GM21360 (cell line): ENCODE data around the gene JAM3.
"Not testable (repeated sequence)": the region's sequence is repeated elsewhere in the genome, so short reads cannot be mapped to it uniquely, and the experiment has no call there.

Experiments
- ATAC-seq: cut with Tn5 transposase; IDR thresholded peaks from one replicate; pipeline ENCODE4 v1.9.1; 2021; ENCODE audit warnings: mild to moderate bottlenecking, moderate library complexity; ENCODE audit not compliant: unreplicated experiment

The JAM3 gene

DNA sequence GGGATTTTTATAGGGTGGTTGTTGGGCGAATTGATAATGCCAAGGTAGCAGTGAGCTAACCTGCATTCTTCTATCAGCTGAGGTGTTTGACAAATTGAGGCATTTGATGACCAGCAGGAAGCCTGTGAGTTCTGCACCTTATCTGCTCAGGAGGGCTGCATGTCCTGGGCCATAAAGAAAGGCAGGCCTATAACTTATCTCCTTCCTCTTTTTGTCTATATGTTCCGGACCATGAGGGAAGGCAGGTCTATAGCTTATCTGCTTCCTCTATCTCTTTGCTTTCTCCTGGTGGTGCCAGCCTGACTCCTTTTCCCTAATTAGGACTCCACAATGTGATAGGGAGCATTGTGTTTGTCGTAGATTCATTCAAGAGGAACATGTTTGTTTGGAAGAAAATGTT lies 8.6 kb upstream of the JAM3 start:
- no peak for ATAC-seq

DNA sequence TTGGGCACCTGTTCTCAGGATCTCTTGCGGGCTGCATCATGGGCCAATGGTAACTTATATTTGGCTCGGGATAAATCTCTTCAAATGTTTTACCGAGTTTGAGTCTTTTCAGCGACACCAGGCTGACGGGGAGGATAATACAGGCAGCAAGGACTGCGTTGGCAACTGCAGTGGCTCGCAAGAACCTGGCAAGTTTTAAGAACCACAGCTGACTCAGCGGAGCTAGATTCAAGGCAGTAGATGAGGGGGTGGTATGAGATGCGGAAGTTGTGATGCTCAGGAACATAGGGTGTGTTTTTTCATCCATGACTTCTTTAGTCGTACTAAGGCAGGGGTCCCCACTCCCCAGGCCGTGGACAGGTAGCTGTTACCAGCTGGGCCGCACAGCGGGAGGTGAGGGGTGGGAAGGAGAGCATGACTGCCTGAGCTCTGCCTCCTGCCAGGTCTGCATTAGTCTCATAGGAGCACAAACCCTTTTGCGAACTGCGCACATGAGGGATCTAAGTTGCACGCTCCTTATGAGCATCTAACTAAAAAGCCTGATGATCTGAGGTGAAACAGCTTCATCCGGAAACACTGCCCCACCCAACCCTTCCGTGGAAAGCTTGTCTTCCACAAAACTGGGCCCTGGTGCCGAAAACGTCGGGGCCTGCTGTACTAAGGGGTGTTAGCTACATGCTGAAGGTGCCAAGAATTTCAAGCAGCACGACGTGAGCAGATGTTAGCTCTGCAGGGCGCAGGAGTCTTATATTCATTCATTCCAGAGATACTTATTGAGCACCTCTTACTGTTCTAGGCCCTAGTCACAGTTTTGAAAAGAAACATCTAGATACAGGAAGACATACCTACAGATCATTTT lies 6.4 kb upstream of the JAM3 start:
- ATAC-seq = no peak

DNA sequence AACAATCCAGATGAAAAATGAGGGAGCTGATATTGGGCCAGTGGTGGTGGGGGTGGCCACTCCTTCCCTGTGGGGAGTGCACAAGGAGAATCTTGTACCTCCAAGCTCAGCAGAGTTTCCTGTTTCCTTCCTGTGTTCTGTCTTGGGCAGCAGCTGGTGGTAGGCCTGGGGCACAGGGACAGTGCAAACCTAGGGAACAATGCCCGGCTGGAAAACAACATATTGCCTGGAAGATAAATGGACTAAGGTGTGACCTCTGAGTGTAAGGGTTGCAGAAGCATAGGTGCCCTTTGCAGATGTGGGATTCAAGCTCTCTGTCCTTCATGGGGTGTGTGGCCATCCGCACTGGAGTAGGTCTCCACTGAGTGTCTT lies 5.8 kb upstream of the JAM3 start:
- no peak for ATAC-seq

DNA sequence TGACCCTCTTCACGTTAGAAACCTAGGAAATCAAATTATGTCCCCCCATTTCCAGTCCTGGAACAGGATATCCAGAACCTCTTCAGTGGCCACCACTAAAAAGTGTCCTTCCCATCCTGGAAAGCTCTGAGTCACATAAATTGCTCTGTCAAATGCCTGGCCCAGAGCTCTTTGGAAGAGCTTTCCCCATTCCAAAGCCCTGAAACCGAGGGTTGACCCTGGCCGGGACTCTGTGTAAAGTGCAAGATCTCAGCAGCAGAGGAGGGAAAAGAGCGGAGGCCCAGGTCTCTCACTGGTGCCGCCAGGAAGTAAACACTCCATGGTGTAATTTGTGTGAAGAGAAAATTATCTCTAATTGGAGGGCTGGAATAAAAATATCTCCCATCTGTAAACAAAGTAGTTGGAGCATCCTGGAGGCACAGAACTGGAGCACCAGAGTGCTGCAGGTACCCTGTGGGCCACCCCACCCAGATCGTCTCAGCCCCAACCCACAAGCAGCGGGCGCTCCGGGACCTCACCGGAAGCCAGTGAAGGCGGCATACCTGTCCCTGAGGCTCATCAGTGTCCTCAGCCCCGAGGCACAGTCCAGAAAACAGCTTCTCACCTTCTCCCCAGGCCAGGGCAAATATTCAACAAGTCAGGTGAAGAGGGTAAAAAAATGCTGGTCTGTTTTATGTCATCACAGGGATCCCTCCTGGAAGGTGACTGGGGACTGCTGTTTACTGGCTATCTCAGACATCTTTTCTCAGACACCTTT lies 4.7 kb upstream of the JAM3 start:
- ATAC-seq = no peak

DNA sequence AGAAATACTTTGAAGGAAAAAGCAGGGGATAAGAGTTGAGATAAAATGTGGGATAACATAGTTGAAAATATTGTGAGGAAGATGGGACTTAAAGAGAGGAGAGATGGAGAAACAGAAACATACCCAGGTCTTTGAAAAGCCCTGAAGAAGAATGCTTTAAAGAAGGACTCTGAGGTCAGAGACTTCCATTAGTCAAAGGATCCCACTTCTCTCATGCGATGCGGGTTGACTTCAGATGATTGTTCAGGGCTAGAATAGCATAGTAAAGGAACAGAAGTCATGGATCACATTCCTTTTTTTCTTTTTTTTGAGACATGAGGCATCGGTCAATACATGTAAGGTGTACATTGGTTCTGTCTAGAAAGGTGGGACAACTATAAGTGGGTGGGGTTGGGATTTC lies 3.5 kb upstream of the JAM3 start:
- no peak for ATAC-seq

DNA sequence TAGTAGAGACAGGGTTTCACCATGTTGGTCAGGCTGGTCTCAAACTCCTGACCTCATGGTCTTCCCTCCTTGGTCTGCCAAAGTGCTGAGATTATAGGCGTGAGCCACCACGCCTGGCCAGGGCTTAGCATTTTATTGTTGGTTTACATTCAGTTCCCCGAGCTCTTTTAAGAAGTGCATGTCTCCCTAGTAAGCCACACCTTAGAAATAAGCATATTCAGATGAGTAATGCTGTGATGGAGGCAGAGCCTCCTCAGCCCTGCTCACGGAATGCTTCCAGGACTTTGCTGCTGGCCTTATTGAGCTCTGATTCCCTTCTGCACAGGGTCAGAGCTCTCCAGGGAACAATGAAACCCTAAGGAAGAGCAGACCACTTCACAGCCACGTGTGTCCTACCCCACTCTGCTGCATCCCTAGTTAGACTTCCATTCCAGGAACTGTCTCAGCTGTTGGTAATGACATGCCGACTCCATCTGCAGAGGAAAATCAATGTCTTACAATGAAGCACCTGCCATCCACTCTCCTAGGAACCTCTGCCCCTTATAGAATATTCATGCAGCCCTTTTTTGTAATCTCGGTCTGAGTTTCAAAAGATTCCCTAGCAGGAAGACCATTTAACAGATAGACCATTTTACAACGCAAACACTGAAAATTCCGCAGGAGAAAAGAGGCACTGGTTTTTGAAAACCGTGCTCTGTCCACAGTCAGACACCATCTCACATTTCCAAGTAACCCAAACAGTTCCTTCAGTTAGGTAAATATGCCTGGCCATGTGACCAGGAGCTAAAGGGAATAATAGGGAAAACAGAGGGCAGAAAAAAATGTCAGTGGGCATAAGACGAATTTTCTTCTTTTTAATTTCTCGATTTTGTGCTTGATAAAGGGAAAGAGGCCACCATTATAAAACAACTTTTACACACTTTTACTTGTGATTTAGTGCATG lies 1.7 kb upstream of the JAM3 start:
- ATAC-seq = no peak

DNA sequence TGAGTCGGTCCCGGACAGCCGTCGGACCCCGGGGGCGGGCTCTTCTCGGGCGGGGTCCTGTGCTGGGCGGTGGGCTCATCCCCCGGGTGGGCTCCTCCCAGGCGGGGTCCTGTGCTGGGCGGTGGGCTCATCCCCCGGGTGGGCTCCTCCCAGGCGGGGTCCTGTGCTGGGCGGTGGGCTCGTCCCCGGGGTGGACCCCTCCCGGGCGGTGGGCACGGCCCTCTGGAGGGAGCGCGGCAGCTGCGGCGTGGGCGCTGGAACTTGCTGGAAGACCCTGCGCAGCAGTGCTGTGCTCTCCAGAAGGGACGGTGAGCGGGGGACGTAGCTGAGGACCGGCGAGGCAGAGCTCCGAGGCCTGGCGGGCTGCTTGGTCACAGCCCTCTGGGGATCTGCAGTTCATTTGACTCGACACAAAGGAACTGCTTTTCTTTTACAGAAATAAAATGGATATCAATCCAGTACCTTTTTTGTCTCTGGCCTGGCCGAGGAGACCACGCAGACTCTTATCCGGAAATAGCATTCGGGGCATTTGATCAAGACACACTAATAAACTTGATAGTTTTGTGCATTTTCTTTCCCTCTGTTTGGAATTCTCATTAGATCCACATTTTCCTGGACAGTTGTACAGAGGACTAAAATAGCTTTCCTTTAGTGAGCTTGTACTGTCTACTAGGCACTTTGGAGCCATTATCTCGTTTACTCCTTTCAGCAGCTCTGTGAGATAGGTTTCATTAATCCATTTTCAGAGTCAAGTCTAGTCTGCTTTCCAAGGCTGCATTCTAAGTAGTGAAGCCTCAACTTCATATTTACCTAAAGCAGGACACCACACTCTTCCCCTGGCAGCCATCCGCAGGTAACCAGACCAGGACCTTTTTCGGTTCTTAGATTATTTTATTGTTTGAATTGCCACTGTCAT lies 812 bp downstream of the JAM3 start:
- no peak for ATAC-seq

DNA sequence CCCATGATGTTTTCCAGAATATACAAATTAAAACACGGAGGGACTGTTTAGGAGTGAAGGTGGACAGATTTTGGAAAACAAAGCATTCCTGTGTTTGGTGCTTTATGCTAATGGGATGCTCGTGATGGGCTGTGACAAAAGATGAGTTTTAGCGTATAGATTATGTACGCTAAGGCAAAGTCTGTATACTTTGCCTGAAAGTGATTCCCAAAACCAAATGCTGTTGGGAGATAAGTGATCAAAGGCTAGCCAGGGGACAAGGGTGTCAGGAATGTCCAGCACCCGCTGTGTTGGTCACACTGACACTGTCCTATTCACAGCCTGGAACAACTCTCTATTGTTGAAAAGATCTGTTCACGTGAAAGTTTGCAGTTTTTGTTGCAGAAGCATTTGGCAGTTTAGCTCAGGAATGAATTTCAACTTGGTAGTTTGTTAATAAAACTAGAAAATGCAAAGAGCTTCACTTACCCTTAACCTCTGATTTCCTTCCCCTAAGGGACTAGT lies 1.5 kb downstream of the JAM3 start:
- no peak for ATAC-seq

DNA sequence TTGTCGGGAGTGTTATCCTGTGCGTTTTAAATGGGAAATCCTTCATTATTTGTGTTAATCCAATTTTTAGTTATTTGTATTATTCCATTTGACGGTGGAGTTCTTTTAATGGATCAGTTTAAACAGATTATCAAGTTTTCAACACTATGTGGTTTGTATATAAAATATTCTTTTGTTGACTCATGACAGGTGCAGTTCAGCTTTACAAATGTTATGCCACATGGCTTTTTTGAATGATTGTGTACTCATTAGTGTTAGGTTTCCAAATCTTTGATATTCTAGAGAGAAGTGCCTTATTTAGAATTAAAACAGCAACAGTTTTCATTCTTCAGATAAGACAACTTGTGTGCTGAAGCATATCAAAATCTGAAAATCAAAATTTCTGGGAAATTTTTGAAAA lies 2.4 kb downstream of the JAM3 start:
- no peak for ATAC-seq

DNA sequence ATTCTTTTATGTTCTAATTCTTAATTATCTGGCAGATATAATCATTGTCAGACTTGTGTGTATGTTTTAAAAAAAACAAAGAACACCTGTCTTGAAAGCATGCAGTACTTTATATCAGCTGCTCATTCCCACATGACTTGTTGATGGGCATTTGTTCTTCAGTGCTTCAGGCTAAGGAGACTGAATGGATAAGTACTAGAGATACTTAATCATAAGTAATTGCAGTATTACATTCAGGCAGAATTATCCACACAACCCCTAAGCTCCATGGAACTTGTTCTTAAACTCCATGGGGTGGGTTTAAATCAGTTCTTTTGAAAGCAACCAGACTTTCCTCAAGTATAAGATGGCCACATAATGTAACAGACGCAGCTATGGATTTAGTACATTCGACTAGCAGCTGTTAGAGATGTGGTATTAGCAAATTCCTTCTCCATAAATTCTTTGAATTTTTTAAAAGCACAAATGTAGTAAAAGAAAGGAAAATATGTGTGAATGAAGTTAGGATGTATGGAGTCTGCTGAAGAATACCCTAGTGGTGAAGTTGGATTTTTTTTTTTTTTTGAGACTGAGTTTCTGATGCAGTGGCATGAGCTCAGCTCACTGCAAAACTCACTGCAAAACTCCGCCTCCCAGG lies 3.0 kb downstream of the JAM3 start:
- no peak for ATAC-seq

DNA sequence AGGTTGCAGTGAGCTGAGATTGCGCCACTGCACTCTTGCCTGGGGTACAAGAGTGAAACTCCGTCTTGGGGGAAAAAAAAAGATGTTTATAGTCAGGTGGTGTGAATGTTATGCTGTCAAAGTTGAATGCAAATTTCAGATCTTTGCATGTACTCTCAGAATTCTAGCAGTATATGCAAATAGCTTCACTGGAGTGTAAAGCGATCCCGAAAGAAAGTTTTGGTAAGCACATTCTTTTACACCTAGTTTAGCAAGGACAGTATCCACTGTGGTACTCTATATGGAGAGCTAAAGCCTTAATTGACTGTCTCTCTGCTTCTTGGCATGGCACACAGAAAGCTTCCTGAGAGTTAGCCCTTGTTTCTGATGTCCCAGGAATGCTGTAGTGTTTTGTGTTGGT lies 4.0 kb downstream of the JAM3 start:
- peak; percentile 80 for ATAC-seq

DNA sequence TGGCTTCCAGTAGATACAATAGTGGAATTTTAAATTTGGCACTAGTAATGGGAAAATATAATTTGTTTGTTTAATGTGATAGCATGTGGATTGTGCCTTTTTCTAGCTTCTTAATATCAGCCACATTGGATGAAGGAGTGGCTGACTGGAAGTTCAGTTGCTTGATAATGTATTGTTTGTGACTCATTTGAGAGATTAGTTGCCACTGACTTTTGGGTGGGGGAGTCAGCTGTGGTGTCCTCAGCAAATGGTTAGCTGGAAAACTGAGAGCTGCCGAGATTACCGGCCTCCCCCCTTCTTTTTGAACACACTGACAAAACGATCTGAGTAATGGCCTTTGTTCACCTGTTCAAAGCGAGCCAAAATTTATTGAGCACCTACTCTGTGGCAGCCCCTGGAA lies 5.5 kb downstream of the JAM3 start:
- no peak for ATAC-seq

DNA sequence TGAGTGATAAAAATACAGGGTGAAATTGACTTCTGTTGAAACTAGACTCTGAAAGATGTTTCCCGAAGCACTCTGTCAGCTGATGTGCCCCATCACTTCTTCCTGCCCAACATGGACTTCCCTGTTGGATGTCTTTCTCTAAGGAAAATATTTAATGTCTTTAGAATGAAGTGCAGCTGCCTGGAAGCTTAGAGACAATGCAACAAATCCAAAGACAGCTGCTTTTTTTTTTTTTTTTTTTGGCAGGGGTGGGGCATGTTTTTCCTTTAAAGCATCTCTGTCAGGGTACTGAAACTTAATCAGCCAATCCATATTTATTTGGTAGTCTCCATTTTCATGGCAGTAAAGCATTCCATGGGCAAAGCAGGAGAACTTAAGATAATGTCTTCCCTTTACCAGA lies 5.9 kb downstream of the JAM3 start:
- no peak for ATAC-seq

DNA sequence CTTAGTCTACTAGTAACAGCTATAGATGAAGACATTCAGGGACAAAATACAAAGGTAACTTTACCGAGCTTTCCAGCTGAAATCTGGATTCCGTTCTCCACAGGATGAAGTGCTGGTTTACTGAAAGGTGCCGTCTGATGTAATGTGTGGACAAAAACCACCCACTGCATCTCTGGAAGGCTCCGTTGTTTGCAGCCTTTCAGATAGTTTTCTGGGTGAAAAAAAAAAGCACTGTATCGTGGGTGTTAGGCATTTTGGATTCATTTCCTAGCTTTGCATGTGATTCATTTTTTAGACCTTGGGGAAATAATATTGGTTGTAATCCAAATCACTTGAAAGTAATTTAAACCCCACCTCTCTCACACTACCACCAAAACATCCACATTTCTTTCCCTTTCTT lies 10.4 kb downstream of the JAM3 start:
- no peak for ATAC-seq

DNA sequence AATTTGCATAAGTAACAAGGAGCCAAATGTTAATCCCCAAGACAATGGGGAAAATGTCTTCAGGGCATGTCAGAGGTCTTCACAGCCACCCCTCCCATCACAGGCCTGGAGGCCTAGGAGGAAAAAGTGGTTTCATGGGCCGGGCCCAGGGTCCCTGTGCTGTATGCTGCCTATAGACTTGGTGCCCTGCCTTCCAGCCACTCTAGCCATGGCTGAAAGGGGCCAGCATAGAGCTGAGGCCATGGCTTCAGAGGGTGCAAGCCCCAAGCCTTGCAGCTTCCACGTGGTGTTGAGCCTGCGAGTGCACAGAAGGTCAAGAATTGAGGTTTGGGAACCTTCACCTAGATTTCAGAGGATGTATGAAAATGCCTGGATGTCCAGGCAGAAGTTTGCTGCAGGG lies 12.4 kb downstream of the JAM3 start:
- not testable (repeated sequence) for ATAC-seq

DNA sequence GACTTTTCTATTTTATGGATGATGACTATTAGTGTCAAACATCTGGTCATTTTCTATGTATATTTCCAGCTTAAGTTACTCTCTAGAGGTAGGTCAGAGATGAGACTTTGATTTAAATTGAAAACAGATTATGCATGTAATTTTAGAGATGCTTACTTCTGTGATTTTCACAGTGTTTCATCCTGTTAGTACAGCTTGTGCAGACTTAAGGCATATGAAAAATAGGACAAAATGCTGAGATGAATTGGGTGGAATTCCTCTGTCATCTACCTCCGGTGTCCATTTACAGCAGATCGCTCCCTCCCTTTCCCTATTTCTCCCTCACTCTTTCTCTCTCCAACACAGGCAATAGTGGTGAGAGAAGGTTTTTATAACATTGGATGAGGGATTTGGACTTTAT lies 14.1 kb downstream of the JAM3 start:
- ATAC-seq = no peak

DNA sequence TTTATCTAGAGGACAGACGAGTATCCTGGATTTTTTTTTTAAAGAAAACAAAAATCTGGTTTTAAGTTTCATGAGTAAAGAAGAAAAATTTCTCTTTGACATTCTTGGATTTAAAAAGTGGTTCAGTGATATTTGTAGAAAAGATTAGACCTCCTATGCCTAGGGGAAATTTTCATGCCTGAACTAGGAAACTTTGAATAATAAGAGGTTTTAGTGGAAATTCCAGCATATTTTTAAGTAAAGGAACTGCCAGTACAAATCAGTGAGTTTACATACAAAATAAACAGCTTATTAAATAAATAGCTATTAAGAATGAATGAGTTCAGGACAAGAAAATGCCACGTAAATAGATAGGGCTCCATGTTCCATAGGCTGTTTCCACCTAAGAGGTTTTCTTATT lies 17.5 kb downstream of the JAM3 start:
- no peak for ATAC-seq

DNA sequence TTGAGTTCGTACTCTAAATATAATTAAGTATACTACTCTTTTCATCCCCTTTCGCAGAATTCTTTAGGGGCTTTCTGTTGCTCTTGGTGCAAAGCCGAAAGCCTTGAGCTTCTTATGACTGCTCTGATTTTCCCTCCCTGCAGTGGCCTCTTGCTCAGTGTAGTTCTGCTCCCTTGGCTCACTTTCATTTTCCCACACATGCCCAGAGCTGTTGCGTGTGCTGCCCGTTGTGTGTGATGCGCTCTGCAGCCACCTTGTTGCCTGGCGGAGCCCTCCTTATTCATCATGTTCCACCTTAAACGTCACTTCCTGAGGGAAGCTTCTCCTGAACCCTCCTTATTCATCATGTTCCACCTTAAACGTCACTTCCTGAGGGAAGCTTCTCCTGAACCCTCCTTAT lies 23.1 kb downstream of the JAM3 start:
- ATAC-seq = not testable (repeated sequence)

DNA sequence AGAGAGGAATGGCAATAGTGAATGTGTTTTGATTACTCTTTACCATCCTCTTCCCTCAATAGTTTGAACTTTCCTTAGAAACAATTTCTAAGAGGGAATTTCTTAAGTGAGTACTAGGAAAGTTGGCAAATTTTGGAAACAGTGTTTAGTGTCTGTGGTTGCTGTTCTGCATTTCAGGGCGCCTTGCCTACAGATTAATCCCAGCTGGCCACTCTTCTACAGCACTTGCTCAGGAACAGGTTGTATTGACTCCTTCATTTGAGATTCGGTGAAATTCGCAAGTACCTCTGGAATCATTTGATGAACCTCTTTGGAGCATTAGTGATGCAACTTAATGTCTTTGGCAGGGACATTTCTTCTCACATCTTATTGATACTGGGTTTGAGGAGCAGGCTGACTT lies 28.3 kb downstream of the JAM3 start:
- no peak for ATAC-seq
